SU-DHL-6 (cell line): ENCODE measurements around the gene ZDHHC4.

Experiments
- H2AFZ ChIP-seq: fragments of 200-600 bp; sonication (generic); 2 replicates; pipeline ENCODE4 v1.6.1; 2014; ENCODE audit warnings: low read depth, mild to moderate bottlenecking, moderate library complexity, mixed read lengths, antibody characterized with exemption, low read length; ENCODE audit not compliant: severe bottlenecking
- H3F3A ChIP-seq: fragments of 200-600 bp; shearing (Covaris generic); 2 replicates; pipeline ENCODE4 v1.6.0; 2016; ENCODE audit warnings: antibody characterized with exemption, mild to moderate bottlenecking; ENCODE audit not compliant: insufficient read depth
- H3K27ac ChIP-seq: fragments of 200-600 bp; sonication (generic); 2 replicates; pipeline ENCODE4 v1.5.1; 2016; ENCODE audit warnings: low read depth, mild to moderate bottlenecking, low read length, moderate library complexity, mixed read lengths
- H3K27me3 ChIP-seq: fragments of 200-600 bp; sonication (generic), shearing (Covaris generic); 2 replicates; pipeline ENCODE4 v1.6.0; 2014; ENCODE audit warnings: mild to moderate bottlenecking, low read length
- H3K36me3 ChIP-seq: fragments of 200-600 bp; sonication (generic); 2 replicates; pipeline ENCODE4 v1.6.1; 2014; ENCODE audit warnings: mild to moderate bottlenecking, low read length, mixed read lengths
- H3K4me2 ChIP-seq: fragments of 300-600, 200-600 bp; shearing (Covaris generic), sonication (generic); 2 replicates; pipeline ENCODE4 v1.6.0; 2014; ENCODE audit warnings: low read length, low read depth, mild to moderate bottlenecking; ENCODE audit not compliant: poor library complexity, severe bottlenecking
- H3K4me3 ChIP-seq: fragments of 200-600 bp; sonication (generic); 2 replicates; pipeline ENCODE4 v1.5.1; 2014; ENCODE audit warnings: antibody characterized with exemption, low read length, mild to moderate bottlenecking, mixed read lengths; ENCODE audit not compliant: insufficient read depth, poor library complexity, severe bottlenecking
- H3K79me2 ChIP-seq: fragments of 200-600 bp; sonication (generic); 2 replicates; pipeline ENCODE4 v1.6.1; 2014; ENCODE audit warnings: mild to moderate bottlenecking, low read length, moderate library complexity; ENCODE audit not compliant: insufficient read depth
- H3K9ac ChIP-seq: fragments of 200-600 bp; sonication (generic); 2 replicates; pipeline ENCODE4 v1.7.0; 2014; ENCODE audit warnings: mild to moderate bottlenecking, low read length
- H3K9me2 ChIP-seq: fragments of 200-600 bp; sonication (generic); replicated peaks from 2 replicates; pipeline ENCODE4 v1.6.1; 2014; ENCODE audit warnings: low read length; ENCODE audit not compliant: insufficient read depth
- H3K9me3 ChIP-seq: fragments of 200-600 bp; sonication (generic); 2 replicates; pipeline ENCODE4 v1.6.1; 2014; ENCODE audit warnings: low read length, mixed read lengths; ENCODE audit not compliant: insufficient read depth
- H4K20me1 ChIP-seq: fragments of 200-600 bp; sonication (generic); 2 replicates; pipeline ENCODE4 v1.6.1; 2014; ENCODE audit warnings: low read depth, mild to moderate bottlenecking, antibody characterized with exemption, low read length, moderate library complexity, mixed read lengths
- CTCF ChIP-seq: fragments of 200-600 bp; sonication (generic); IDR thresholded peaks from one replicate; pipeline ENCODE4 v1.5.1; 2017; ENCODE audit warnings: antibody characterized with exemption, mild to moderate bottlenecking, low read length, moderate library complexity; ENCODE audit not compliant: insufficient read depth, poor library complexity, severe bottlenecking
- EZH2phosphoT487 ChIP-seq: fragments of 200-600 bp; sonication (generic), shearing (Covaris generic); conservative IDR thresholded peaks from 2 replicates; pipeline ENCODE4 v1.6.1; 2018; ENCODE audit warnings: mild to moderate bottlenecking, antibody characterized with exemption, low read length, moderate library complexity, mixed read lengths

ZDHHC4 gene

DNA sequence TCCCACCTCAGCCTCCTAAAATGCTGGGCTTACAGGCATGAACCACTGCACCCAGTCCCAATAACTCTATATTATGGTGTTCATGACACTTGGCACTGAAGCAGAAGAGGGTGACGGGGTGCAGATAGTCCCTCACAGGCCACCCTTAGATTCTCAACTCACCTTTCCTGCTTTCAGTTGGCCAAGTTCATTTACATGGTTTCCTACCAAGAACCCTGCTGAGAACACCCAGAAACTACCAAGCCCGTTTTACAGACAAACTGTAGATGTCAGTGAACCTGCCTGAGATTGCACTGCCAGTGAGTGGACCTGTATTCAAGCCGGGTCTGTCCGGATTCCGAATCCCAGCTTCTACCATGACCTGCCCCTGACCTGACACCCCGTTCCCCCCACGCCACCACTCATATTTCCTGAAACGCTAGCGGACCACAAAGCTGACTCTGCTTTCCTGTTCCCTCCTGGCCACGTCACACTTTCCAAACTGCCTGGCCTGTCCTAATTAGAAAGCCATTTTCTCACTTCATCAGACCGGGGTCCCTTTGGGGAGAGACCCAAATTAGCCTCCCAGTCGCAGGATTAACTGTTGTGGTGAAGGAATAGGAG, 43.3 kb upstream of the ZDHHC4 start:
- Histone ChIP-seq H3K27ac (no peak overlapping the region), H3K9me3 (no peaks in the 10 kb centered on the region), H3K9me2 (no peaks in the 10 kb centered on the region), H3K4me2 (no peak overlapping the region), H3K79me2 (no peaks in the 10 kb centered on the region), H3K9ac (no peak overlapping the region), H3F3A (no peaks in the 10 kb centered on the region), H3K27me3 (no peaks in the 10 kb centered on the region), H3K4me3 (no peak overlapping the region), H4K20me1 (no peaks in the 10 kb centered on the region), H2AFZ (no peak overlapping the region), H3K36me3 (no peaks in the 10 kb centered on the region)
- TF ChIP-seq EZH2phosphoT487 (no peak), CTCF (no peak)

DNA sequence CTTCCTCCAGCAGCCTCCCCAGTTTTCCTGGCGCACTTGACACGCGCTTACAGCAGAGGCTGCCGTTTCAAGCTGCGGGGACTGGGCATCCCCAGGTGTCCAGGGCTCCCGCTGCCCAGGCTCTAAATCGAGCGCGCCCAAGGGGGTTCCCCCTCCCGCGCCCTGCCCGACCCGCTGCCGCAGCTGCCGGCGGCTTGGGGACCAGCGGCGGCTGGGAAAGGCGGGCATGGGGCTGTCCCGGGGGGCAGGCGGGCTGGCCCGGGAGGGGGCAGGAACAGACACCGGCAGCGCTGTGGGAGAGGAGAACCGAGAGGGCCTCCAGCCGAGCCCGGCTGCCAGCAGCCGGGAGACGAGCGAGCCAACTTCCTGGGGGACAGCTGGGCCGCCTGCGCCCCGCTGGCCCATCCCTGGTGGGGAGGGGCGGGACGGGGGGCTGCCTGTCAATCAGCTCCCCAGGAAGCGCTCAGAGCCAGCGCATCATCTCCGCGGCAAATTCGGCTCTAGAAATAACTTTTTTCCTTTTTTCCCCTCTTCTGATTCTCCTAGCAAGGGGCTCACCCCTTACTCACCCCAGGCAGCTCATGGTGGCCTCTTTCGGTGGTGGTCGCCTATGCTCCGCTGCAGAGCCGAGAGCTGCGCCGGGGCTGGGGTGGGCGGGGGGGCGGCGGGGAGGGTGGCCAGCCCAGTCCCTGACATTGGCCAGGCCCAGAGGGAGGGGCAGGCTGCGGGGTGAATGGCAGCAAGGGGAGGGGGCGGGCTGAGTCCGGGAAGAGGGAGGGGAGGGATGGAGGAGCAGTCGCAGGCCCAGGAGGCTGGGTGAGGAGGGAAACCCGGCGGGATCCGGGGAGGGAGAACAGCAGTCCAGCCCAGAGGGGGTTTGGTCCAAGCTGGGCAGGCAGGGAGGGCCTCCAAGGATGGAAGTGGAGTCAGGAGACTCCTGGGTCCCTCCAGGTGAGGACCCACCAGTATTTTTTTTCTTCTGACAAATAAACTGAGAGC, 40.7 kb upstream of the ZDHHC4 start:
- Histone ChIP-seq H3K9ac (no peak overlapping the region), H3K4me3 (no peak overlapping the region), H3K27me3 (no peaks in the 10 kb centered on the region), H3K9me2 (no peaks in the 10 kb centered on the region), H2AFZ (no peak overlapping the region), H3K36me3 (no peaks in the 10 kb centered on the region), H3K9me3 (no peaks in the 10 kb centered on the region), H4K20me1 (no peaks in the 10 kb centered on the region), H3K79me2 (no peaks in the 10 kb centered on the region), H3K27ac (no peak overlapping the region), H3F3A (no peaks in the 10 kb centered on the region), H3K4me2 (no peak overlapping the region)
- TF ChIP-seq EZH2phosphoT487 (0 out of 2 replicates have a peak, but pooled peaks have one; percentile 79), CTCF (no peak)

GRCh38 chr7:6542368-6542767, 34.9 kb upstream of the ZDHHC4 start:
- H3K9me2 ChIP-seq: no peaks in the 10 kb centered on the region
- TF ChIP-seq CTCF (no peak), EZH2phosphoT487 (no peak)
- H3K9me3 ChIP-seq: no peaks in the 10 kb centered on the region
- H3K36me3 ChIP-seq: no peaks in the 10 kb centered on the region
- H3K79me2 ChIP-seq: no peaks in the 10 kb centered on the region
- no peak overlapping the region for H3K27ac ChIP-seq
- H3K4me2 ChIP-seq: no peak overlapping the region
- H2AFZ ChIP-seq: no peak overlapping the region
- no peak overlapping the region for H3K9ac ChIP-seq
- no peaks in the 10 kb centered on the region for H3K27me3 ChIP-seq
- H3F3A ChIP-seq: no peaks in the 10 kb centered on the region
- H3K4me3 ChIP-seq: no peak overlapping the region
- H4K20me1 ChIP-seq: no peaks in the 10 kb centered on the region
